ENCODE data around the gene OSBPL2.

Gene OSBPL2

DNA sequence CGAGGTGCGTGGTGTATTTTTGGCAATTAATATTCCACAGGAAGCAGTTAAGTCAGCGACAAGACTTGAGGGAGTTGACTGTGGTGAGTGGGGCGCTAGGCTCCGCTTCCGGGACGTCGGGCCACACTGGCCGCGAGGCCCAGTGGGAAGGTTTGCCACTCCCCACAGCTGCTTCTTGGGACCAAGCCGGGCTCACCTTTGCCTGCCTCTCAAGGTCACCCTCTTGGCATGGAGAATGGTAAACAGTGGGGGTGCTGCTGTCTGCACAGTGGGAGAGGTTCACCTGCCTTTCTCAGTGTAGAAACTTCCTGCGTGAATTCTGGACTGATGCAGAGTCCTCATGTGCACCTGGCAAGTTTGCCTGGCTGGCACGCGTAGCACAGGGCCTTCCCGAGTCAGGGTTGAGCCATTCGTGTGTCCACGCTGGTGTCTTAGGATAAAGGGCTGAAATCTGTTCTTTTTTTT lies 6.4 kb downstream of the OSBPL2 start:
- Histone ChIP-seq H3K36me3 (ENCODE audit: control insufficient read depth, insufficient read depth, low read length) (peaks cover 3% of the 10 kb centered on the region), H3K27me3 (replicated peaks; ENCODE audit: control insufficient read depth, insufficient read depth, low read length) (no peaks in the 10 kb centered on the region), H3K4me3 (replicated peaks; ENCODE audit: low read depth, low read length) (no peak overlapping the region)
- DNase-seq (ENCODE audit: extremely low read depth, insufficient read length) = no peak
- TF ChIP-seq, protein P1, sequence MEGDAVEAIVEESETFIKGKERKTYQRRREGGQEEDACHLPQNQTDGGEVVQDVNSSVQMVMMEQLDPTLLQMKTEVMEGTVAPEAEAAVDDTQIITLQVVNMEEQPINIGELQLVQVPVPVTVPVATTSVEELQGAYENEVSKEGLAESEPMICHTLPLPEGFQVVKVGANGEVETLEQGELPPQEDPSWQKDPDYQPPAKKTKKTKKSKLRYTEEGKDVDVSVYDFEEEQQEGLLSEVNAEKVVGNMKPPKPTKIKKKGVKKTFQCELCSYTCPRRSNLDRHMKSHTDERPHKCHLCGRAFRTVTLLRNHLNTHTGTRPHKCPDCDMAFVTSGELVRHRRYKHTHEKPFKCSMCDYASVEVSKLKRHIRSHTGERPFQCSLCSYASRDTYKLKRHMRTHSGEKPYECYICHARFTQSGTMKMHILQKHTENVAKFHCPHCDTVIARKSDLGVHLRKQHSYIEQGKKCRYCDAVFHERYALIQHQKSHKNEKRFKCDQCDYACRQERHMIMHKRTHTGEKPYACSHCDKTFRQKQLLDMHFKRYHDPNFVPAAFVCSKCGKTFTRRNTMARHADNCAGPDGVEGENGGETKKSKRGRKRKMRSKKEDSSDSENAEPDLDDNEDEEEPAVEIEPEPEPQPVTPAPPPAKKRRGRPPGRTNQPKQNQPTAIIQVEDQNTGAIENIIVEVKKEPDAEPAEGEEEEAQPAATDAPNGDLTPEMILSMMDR (IDR thresholded peaks at IDR 0.05; ENCODE audit: insufficient read depth, low read length, poor library complexity, severe bottlenecking) = no peak

DNA sequence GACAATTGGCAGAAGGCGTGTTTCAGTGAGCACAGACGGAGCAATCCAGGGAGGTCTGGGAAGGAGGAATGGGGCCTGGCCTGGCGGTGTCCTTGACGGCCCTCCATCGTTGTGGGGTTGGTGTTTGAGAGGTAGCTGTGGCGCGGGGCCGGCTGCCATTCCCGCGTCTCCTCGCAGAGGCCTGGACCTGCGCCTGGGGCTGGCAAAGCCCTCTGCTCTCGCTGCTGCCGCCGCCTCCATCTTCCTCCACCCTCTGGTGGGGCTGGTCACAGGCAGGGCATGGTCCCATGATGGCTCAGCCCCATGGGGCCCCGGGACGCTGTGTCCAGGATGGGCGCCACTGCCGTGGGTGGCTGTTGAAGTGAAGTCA lies 7.6 kb downstream of the OSBPL2 start:
- Histone ChIP-seq H3K4me3 (replicated peaks; ENCODE audit: low read depth, low read length) (no peak overlapping the region), H3K36me3 (ENCODE audit: control insufficient read depth, insufficient read depth, low read length) (peaks cover 3% of the 10 kb centered on the region), H3K27me3 (replicated peaks; ENCODE audit: control insufficient read depth, insufficient read depth, low read length) (no peaks in the 10 kb centered on the region)
- TF ChIP-seq, protein P1 (IDR thresholded peaks at IDR 0.05; ENCODE audit: insufficient read depth, low read length, poor library complexity, severe bottlenecking) = no peak
- DNase-seq (ENCODE audit: extremely low read depth, insufficient read length) = no peak

DNA sequence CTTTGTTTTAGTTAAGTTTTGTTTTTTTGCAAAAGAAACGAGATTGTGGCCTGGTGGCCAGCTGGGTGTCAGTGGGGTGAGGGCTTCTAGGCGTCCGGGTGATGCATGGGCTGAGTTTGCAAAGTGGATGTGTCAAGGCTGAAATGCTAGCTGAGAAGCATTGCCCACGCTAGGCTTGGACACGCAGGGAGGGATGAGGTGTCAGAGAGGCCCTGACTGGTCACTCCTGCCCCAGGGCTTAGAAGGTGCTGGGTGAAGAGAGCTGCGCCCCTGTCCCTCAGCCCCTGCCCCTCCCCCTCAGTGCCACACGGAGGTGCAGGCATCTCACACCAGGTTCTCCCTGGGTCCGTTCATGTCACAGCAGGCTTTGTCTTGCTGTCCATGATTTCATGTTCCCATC lies 8.1 kb downstream of the OSBPL2 start:
- Histone ChIP-seq H3K36me3 (ENCODE audit: control insufficient read depth, insufficient read depth, low read length) (peaks cover 3% of the 10 kb centered on the region), H3K4me3 (replicated peaks; ENCODE audit: low read depth, low read length) (no peak overlapping the region), H3K27me3 (replicated peaks; ENCODE audit: control insufficient read depth, insufficient read depth, low read length) (no peaks in the 10 kb centered on the region)
- TF ChIP-seq, protein P1 (IDR thresholded peaks at IDR 0.05; ENCODE audit: insufficient read depth, low read length, poor library complexity, severe bottlenecking) = no peak
- no peak for DNase-seq (ENCODE audit: extremely low read depth, insufficient read length)

DNA sequence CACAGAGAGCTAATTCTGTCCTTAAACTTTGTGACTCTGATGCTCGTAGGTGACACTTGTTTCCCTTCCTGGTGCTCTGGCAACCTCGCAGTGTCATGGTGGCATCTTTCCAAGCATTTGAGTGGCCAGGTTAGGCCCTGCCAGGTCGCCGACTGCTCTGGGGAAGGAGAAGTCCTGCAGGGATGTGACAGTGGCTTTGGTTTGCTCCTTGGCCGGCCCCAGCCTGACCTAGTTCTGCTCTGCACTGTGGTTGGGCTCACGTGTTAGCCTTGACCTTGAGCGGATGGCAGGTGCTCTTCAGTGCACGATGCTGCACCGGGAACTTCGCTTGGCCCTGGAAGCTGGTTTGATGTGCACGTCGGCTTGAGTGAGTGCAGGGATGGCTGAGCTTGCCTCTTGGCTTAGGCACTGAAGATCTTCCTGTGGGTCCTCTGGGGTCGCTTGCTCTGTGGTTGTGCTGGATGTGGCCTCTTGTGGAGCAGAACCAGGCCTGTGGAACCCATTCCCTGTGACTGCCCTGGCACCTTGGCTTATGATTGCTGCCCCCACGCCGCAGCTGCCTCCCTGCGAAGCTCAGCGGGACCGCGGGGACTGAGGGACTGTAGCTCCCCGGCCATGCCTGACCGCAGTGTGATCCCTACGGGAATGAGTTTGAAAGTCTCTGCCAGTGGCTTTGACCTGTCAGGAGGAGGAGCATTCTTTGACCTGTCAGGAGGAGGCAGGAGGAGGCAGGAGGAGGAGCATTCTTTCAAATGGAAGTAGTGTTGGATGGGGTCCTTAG lies 8.7 kb downstream of the OSBPL2 start:
- no peak overlapping the region for H3K4me3 ChIP-seq (replicated peaks; ENCODE audit: low read depth, low read length)
- TF ChIP-seq, protein P1 (IDR thresholded peaks at IDR 0.05; ENCODE audit: insufficient read depth, low read length, poor library complexity, severe bottlenecking) = no peak
- no peaks in the 10 kb centered on the region for H3K27me3 ChIP-seq (replicated peaks; ENCODE audit: control insufficient read depth, insufficient read depth, low read length)
- H3K36me3 ChIP-seq (ENCODE audit: control insufficient read depth, insufficient read depth, low read length) = peaks cover 3% of the 10 kb centered on the region
- no peak for DNase-seq (ENCODE audit: extremely low read depth, insufficient read length)

DNA sequence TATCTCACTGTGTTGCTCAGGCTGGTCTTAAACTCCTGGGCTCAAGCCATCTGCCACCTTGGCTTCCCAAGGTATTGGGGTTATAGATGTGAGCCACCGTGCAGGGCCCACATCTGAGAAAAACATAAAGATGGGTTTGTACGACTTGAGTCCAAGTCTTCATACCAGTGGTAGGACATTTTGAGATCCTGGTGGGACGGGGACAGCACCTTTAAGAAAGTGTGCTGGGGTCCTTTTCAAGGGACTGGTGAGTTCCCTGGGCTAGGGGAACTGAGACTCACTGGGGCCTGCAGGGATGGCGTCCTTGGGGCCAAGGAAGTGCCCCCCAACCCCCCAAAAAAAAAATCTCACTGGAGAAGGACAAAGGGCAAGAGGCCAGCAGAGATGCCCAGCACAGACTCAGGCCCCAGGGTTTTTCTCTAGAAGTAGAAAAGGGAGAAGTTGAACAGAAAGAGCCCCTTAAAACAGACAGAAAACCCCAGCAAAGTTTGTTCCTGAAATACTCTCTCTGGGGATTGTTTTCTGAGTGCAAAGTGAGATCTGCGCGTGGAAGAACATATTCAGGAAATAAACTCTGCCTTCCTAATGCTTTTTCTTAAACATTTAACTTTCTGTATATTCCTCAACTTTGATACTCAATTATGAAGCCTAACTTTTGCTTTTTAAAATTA lies 10.7 kb downstream of the OSBPL2 start:
- TF ChIP-seq, protein P1 (IDR thresholded peaks at IDR 0.05; ENCODE audit: insufficient read depth, low read length, poor library complexity, severe bottlenecking) = no peak
- no peak for DNase-seq (ENCODE audit: extremely low read depth, insufficient read length)
- Histone ChIP-seq H3K36me3 (ENCODE audit: control insufficient read depth, insufficient read depth, low read length) (peaks cover 3% of the 10 kb centered on the region), H3K4me3 (replicated peaks; ENCODE audit: low read depth, low read length) (no peak overlapping the region), H3K27me3 (replicated peaks; ENCODE audit: control insufficient read depth, insufficient read depth, low read length) (no peaks in the 10 kb centered on the region)

All from GM06990 (cell line).